GM18498 (cell line): ENCODE data around the gene ORMDL3.
"Not testable (repeated sequence)": the region's sequence is repeated elsewhere in the genome, so short reads cannot be mapped to it uniquely, and the experiment has no call there.

Experiments used
- ATAC-seq: cut with Tn5 transposase; IDR thresholded peaks from one replicate; pipeline ENCODE4 v1.9.1; 2021; ENCODE audit warnings: mild to moderate bottlenecking, moderate library complexity; ENCODE audit not compliant: unreplicated experiment

ORMDL3 gene

GRCh38 chr17:39887078-39887477 lies 40.3 kb downstream of the ORMDL3 start:
- ATAC-seq = no peak

- not testable (repeated sequence) for ATAC-seq
These were observed 41.3 kb downstream of the ORMDL3 start for GRCh38 chr17:39886102-39886501.

- ATAC-seq = no peak
These were observed 54.6 kb downstream of the ORMDL3 start for GRCh38 chr17:39872751-39873150.

GRCh38 chr17:39871801-39872200 lies 55.6 kb downstream of the ORMDL3 start:
- no peak for ATAC-seq
